Dedifferentiated amniotic fluid mesenchymal stem cell (primary cell): ENCODE measurements around the gene CCDC28A.

ENCODE experiments used
- DNase-seq: peaks from one replicate; pipeline ENCODE4 v3.0.0-alpha.2; 2016; ENCODE audit errors: extremely low spot score

CCDC28A gene

DNA sequence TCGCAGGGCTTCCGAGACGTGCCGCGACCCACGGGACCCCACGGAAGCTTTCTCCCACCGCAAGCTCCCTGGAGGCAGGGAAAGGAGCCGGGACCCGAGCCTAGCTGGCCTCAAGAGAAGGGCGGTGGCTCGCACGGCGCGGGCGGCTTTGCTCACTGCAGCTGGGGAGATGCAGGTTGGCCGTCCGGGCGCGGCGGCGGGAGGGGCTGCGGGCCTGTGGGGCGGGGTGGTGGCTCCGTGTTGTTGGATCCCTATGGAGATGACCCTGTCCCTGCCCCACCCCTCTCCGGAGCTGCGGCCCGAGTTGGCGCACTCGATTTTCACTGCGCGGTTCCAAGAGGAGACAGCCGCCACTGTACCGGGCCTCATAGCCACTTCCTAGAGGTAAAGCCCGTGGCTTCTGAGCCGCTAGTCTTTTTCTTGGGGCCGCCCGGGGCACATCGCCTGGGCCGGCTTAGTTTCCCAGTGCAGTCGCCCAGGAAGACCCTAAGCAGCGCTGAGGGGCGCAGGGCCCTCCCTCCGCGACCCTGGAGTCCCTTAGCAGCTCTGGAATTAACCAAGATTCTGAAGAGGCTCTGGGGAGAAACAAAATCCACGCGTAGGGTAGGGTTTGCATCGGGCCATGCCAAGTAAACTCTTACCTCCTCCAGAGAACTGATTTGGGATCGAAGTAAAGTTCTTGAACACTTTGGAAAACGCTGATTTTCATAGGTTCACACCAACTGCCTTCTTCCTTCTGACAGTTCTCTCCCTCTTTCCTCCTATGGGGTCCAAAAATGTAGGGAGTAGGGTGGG is 22.4 kb downstream of the CCDC28A start, which contains the start of gene ECT2L:
ECT2L (plus strand) TSS at position 279 of the 795 bp plus-strand sequence. CDS start 17,188 bp downstream, outside the sequence.
- no peak for DNase-seq

GRCh38 chr6:138796771-138797170 is 23.2 kb downstream of the CCDC28A start:
- DNase-seq = no peak

- no peak for DNase-seq
These were observed 24.4 kb downstream of the CCDC28A start for GRCh38 chr6:138797806-138798446.

DNA sequence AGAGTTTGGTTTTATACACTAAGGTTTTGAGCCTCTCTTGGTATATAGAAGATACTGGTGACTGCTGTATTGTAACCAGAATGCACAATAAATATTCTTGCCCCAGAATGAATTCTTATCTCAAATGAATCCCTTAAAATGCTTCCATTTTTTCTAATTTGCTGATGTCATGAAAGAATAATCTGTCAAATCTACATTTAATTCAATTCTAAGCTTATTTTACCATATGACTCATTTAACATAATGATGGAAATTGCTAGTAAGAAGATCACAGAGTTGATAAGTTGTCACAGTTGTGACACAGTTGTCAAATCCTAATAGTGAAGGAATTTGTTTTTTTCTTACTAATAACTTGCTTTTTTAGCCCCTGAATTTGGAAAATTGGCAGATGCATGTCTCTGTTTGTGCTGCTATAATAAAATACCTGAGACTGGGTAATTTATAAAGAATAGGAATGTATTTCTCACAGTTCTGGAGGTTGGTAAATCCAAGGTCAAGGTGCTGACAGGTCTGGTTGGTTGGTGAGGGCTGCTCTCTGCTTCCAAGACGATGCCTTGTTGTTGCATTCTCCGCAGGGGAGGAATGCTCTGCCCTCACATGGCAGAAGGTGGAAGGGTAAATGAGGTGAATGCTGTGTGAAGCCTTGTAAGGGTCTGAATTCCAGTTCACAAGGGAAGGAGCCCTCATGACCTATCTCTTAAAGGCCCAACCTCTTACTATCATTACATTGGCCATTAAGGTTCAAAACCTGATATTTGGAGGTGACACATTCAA is 27.0 kb downstream of the CCDC28A start:
- no peak for DNase-seq

DNA sequence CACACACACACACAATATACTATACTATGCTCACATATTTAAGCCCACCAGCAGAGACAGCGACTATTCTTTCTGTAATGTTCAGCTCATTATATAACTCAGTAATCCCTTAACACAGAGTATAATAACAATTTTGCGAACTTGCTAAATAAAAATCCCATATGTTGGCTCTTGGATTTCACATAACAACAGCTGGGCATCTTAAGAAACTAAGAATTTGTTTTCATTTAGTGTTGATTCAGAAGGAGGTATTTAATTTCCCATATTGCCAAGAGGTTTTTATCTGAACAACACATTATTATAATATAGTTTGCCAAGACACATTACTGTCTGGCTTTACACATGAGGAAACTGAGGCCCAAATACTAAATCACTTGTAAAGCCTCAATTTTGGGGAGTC is 29.8 kb downstream of the CCDC28A start:
- no peak for DNase-seq

DNA sequence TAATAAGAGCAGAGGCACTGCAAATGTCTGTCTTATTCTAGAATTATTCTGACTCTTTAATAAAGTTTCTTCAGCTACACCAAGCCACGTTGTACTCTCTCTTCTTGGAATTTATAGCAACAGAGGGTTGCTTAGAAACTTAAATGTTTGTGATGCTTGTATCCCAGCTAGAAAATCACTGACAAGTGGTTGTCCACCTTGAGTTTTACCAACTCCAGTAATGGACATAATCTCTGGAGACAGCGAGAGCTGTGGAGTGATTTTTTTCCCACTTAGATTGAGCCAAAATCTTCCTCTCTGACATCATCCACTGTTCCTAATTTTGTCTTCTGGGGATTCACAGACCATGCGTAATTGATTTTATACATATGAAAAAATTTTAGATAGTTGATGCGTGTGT is 30.3 kb downstream of the CCDC28A start:
- DNase-seq = no peak

GRCh38 chr6:138805016-138805765 is 31.6 kb downstream of the CCDC28A start:
- DNase-seq = no peak

- DNase-seq = no peak
These were observed 33.3 kb downstream of the CCDC28A start for GRCh38 chr6:138806889-138807288.

- DNase-seq = no peak
These were observed 36.1 kb downstream of the CCDC28A start for GRCh38 chr6:138809677-138810076.

DNA sequence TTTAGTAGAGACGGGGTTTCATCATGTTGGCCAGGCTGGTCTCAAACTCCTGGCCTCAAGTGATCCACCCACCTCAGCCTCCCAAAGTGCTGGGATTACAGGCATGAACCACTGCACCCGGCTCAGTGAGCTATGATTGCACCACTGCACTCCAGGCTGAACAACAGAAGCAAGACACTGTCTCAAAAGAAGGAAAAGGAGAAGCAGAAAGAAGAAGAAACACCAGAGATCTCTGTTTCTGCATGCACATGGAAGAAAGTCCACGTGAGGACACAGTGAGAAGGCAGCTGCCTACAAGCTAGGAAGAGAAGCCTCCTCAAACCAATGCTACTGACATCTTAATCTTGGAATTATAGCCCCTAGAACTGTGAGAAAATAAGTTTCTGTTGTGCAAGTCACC is 38.3 kb downstream of the CCDC28A start:
- DNase-seq = no peak

DNA sequence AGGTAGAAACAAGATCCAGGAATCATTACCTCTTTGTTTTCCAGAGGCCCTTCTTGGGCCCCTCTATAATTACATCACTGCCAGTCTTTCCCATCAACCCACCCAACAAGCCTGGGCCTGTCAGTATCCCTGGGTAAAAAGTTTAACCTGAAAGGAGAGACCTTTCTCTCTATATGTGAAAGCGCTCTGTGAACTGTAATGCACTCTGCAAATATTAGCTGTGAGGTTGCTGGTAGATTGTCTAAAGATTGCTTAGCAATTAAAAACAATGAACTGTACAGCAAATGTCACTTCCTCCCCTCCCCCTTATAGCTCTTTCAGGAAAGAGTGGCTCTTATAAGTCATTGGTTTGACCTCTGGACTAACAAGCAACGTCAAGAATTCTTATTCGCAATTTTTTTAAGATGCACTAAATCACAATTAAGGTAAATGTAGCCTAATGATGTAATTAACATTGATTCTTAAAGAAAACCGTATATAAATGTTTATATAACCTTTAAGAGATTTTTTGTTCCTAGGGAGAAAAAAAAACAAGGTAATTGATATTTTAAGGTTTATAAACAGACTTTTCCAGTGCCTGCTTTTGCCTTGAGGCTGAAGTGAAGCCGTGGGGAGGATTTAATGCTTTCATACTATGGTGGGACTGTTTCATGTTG is 40.7 kb downstream of the CCDC28A start:
- no peak for DNase-seq

GRCh38 chr6:138815221-138815620 is 41.7 kb downstream of the CCDC28A start:
- no peak for DNase-seq

- peak; percentile 77 for DNase-seq
These were observed 42.4 kb downstream of the CCDC28A start for GRCh38 chr6:138815797-138816528.

DNA sequence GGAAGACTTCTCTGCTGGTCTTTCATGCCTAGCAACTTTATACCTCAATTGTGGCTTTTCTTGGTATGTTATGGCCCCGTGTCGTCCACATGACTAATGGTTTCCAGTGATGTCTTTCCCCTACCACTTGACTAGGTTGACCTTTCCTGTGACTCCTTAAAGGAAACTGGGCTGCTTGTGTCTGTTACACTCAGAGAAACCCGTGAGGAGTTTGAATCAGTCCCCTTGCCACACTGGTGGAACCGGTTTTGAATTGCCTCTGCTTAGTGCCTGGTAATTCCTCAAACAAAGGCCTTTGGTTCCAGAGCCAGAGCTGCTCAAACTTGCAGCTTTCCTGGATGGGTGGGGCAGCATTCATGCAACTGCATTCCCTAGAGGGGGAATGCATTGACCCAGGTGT is 44.2 kb downstream of the CCDC28A start:
- DNase-seq = peak; percentile 44

DNA sequence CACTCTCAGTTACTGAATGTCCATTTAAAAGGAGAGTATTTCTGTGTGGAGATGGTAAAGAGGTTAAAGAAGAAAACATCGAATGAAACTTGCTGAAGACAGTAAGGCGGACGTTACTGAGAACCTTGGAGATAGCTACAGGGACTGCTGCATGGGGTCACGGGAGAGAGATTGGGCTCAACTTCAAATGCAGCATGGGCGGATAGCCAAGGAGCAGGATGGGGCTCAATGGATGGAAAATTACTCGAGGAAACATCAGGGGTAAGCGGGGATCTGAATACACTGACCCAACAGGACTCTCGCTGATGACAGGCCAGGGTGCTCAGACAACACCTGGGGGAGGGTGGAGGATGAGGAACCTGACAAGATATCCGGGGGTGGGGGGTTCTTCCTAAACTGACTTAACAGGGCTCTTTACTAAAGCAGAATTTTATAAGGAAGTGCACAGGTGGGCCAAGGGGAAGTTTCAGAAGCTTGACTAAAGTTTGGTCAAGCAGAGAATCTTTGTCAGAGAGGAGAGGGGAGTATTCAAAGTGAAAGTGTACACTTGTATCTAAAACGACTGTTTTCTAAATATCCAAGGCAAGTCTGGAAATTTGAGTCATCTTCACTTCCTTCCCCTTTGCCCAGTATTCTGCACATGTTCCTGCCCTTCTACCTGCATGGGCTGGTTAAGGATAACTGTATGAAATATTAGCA is 45.1 kb downstream of the CCDC28A start:
- DNase-seq = no peak

DNA sequence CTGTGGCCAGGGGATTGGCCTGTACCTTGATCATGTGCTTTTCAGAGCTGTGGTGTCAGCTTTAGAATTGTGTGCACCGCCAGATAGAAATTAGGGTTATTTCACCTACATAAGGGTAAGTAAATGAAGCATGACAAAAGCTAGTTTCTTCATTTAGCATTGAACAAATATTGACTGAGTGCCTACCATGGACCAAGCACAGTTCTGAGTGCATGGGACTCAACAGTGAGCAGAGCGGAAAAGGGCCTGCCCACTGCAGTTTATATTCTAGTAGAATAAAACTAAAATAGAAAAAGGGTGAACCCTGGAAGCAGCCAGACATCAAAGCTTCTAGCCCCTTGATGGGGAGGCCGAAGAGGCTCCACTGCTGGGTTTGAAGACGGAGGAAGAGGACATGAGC is 48.0 kb downstream of the CCDC28A start:
- DNase-seq = no peak

- no peak for DNase-seq
These were observed 51.0 kb downstream of the CCDC28A start for GRCh38 chr6:138824482-138825144.

DNA sequence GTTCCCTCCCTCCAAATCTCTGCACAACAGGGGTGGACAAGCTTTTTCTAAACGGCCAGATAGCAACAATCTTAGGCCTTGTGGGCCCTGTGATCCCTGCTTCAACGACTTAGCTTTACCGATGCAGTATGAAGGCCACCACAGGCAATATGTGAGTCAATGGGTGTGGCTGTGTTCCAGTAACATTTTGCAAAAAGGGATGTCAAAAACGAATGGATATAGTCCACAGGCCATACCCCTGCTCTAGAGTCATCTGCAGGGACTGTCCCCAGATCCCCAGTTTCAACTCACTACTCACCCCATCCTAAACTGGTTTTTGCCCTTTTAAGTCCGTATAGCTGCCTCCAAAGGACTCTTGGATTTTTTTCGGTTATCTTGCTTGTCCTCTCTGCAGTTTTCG is 56.7 kb downstream of the CCDC28A start:
- no peak for DNase-seq

GRCh38 chr6:138832182-138832581 is 58.6 kb downstream of the CCDC28A start:
- DNase-seq = no peak
